ENCODE results near the gene TROAP. TPM values are rescaled to one million over a fixed set of nuclear protein-coding genes. Genes with fewer than 3 reads are reported as not detected.

TROAP gene
- total RNA-seq, 2 donors from 2014 or later = 0.27 to 0.99 TPM

Other genes with a start within 250 kb of the TROAP start
- gene DHH, start 228.5 kb upstream of the TROAP start, total RNA-seq = 1 to 10 TPM; 1.2 to 2.4 TPM
- gene LMBR1L, start 212.4 kb upstream of the TROAP start, total RNA-seq = 10 to 100 TPM; 77.7 to 93.4 TPM
- gene TUBA1B, start 191.9 kb upstream of the TROAP start, total RNA-seq = 100 to 1,000 TPM; 501 to 945 TPM
- gene TUBA1A, start 134.2 kb upstream of the TROAP start, total RNA-seq = 100 to 1,000 TPM; 107 to 259 TPM
- 100 to 1,000 TPM; 239 to 277 TPM for gene TUBA1C, start 58.2 kb upstream of the TROAP start, total RNA-seq
- gene PRPH, start 28.1 kb upstream of the TROAP start, total RNA-seq = 1 to 10 TPM in 1 of 2 donors, not detected in 1; 2.5 TPM
- not detected for gene C1QL4, start 13.9 kb downstream of the TROAP start, total RNA-seq
- gene DNAJC22, start 23.6 kb downstream of the TROAP start, total RNA-seq = 1 to 10 TPM in 1 of 2 donors, under 1 TPM in 1; 0.68 to 1.5 TPM
- gene SPATS2, start 44.2 kb downstream of the TROAP start, total RNA-seq = 10 to 100 TPM; 11.5 to 31.4 TPM
- under 1 TPM; 0.35 to 0.95 TPM for gene KCNH3, start 215.8 kb downstream of the TROAP start, total RNA-seq
- gene MCRS1, start 244.9 kb downstream of the TROAP start, total RNA-seq = 10 to 100 TPM; 46.6 TPM

Measured in thoracic aorta (tissue), 2 donors.